Liver (tissue), 3 donors: ENCODE measurements around the gene DPP6.

Experiments
- ATF3 ChIP-seq: IDR thresholded peaks from 2 replicates; pipeline ENCODE4 v1.6.1; 2016; ENCODE audit warnings: antibody characterized with exemption
- CTCF ChIP-seq: fragments of 150-350 bp; IDR thresholded peaks from 2 replicates; pipeline ENCODE4 v1.5.1; 2017; ENCODE audit warnings: improper control_type of control experiment, low read depth, low read length; ENCODE audit not compliant: missing input control
- GABPA ChIP-seq, 2 donors: IDR thresholded peaks in 1 of 2; conservative IDR thresholded peaks in 1 of 2; 2 replicates each; pipeline ENCODE4 v1.6.1; 2016; ENCODE audit warnings: antibody characterized with exemption in 2 of 2, mild to moderate bottlenecking in 1 of 2, moderate library complexity in 1 of 2
- MAX ChIP-seq: IDR thresholded peaks from 2 replicates; pipeline ENCODE4 v1.6.1; 2016; ENCODE audit warnings: antibody characterized with exemption
- NR2F2 ChIP-seq: IDR thresholded peaks from 2 replicates; pipeline ENCODE4 v1.6.1; 2016; ENCODE audit warnings: antibody characterized with exemption
- RAD21 ChIP-seq, 2 donors: IDR thresholded peaks; 2 replicates each; pipeline ENCODE4 v1.6.1; 2016; ENCODE audit warnings: antibody characterized with exemption in 2 of 2, mild to moderate bottlenecking in 2 of 2
- REST ChIP-seq: IDR thresholded peaks from 2 replicates; pipeline ENCODE4 v1.6.1; 2016; ENCODE audit warnings: antibody characterized with exemption, mild to moderate bottlenecking
- RXRA ChIP-seq, 2 donors: IDR thresholded peaks; 2 replicates each; pipeline ENCODE4 v1.6.1; 2017 to 2018; ENCODE audit warnings: antibody characterized with exemption in 2 of 2, mild to moderate bottlenecking in 1 of 2
- TAF1 ChIP-seq: conservative IDR thresholded peaks from 2 replicates; pipeline ENCODE4 v1.6.1; 2016; ENCODE audit warnings: antibody characterized with exemption, mild to moderate bottlenecking
- ZBTB33 ChIP-seq: IDR thresholded peaks from 2 replicates; pipeline ENCODE4 v1.6.1; 2016; ENCODE audit warnings: antibody characterized with exemption
- donor health status: healthy.
- donor health status: healthy.

GRCh38 chr7:154836021-154836448, 783.8 kb downstream of the DPP6 start:
- TF ChIP-seq CTCF (no peak), GABPA (IDR thresholded peaks at IDR 0.05 in 1 of 2, conservative IDR thresholded peaks at IDR 0.05 in 1 of 2) (no peak), REST (no peak), RAD21 (IDR thresholded peaks at IDR 0.05) (no peak), NR2F2 (no peak), MAX (no peak), RXRA (IDR thresholded peaks at IDR 0.05) (no peak), ZBTB33 (no peak), ATF3 (no peak), TAF1 (no peak)
